HG03439 (cell line): ENCODE data around the gene MAPK8IP3.
"Not testable (repeated sequence)": the region's sequence is repeated elsewhere in the genome, so short reads cannot be mapped to it uniquely, and the experiment has no call there.

Experiments used
- ATAC-seq: cut with Tn5 transposase; IDR thresholded peaks from one replicate; pipeline ENCODE4 v1.9.1; 2021; ENCODE audit warnings: mild to moderate bottlenecking, moderate library complexity; ENCODE audit not compliant: unreplicated experiment

The MAPK8IP3 gene

DNA sequence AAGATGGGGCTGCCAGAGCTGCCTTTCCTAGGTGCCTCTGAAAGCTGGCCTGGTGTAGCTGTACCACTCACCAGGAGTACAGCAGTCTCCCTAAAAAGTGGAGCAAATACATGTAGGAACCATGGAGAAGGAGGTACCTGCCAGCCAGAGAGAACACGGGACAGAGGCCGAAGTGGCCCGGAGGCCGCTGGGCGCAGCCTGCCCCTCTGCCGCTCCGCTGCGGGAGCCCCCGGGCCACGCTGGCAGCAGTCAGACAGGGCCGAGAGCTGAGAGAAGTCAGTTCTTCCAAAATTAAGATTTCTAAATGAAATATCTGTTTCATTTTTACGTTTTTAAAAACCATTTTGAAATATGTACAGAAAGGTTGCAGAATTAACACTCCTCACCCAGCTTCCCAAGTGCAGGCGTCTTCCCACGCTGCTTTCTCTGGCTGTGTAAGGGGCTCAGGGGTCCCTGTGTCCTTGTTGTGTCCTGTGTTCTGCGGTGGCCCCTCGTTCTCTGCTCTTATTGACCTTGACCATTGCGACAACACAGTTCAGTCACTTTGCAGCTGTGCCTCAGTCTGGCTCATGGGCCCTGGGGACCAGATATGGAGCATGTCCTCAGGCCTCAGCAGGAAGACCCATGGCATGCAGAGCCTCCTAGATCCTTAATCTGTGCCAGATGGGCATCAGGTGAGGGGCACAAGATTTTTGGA, 5.0 kb downstream of the MAPK8IP3 start:
- ATAC-seq: no peak

DNA sequence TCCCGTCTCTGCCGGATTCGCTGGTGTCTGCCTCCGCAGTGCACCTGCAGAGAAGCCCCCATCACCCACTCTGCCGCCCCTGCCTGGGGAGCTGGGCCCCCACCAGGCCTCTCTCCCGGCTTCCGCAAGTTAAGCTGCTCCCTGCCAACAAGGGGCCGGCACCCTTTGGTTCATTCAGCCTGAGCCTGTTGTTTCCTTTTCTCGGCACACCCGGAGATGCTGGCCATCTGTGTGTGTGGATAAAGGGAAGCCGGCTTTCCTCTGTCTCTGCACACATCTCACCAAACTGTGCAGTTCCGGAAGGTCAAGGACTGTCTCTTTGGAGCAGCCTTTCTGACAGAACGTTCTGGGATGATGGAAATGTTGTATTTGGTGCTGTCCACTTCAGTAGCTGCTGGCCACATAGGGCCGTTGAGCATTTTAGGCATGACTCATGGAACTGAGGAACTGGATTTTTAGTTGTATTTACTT, 6.8 kb downstream of the MAPK8IP3 start:
- no peak for ATAC-seq

DNA sequence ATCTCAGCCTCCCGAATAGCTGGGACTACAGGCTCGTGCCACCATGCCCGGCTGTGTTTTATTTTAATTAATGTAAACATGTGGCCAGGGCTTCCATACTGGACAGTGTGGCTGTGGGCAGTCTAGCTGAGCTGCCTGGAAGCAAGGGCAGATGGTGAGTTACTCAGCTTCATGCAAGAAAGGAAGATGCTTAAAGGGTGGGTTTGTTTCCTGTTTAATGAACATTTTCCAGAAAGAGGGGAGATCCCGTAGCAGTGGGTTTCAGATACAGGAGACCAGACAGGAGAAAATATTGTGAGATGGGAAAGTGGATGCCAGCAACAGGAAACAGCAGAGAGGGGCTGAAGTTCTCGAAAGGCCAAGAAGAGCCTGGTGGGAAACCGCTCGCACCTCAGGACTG, 7.3 kb downstream of the MAPK8IP3 start:
- ATAC-seq: no peak

DNA sequence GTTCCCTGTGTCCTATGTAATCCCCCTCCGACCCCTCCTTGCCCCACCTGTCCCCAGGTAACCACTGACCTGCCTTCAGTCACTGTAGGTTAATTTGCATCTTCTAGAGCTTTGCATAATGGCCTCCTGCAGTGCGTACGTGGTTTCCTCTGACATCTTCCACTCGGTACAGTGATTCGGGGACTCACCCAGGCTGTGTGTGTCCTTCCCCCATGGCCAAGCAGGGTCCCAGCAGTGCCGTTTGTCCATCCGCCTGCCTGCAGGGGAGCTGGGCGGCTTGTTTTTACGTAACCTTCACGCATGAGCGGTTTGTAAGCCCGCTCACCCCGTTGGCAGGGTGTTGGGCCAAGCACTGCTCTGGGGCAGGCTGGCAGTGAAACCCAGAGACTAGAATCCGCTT, 7.9 kb downstream of the MAPK8IP3 start:
- ATAC-seq: no peak

DNA sequence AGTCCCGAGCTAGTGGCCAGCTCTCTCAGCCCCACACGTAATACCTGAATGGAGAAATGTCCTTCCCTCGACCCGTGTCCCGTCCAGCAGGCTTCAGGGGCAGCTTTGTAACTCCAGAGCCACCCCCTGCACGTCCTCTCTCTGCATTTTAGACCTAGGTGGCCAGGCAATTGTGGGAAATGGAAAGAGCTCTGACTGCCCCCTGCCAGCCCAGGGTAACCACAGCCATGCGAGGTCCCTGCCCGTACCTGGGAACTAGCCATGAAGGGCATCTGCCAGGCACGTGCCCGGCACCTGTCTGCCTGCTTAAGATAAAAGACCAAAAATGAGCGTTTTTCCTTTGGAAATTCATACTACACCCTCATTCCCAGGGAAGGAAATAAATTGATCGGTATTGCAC, 9.2 kb downstream of the MAPK8IP3 start:
- ATAC-seq: no peak

DNA sequence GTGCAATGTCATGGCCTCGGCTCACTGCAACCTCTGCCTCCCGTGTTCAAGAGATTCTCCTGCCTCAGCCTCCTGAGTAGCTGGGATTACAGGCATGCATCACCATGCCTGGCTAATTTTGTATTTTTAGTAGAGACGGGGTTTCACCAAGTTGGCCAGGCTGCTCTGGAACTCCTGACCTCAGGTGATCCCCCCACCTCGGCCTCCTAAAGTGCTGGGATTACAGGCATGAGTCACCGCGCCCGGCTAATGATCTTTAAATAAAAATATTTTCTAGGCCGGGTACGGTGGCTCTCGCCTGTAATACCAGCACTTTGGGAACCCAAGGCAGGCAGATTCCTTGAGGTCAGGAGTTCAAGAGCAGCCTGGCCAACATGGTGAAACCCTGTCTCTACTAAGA, 12.2 kb downstream of the MAPK8IP3 start:
- ATAC-seq: not testable (repeated sequence)

DNA sequence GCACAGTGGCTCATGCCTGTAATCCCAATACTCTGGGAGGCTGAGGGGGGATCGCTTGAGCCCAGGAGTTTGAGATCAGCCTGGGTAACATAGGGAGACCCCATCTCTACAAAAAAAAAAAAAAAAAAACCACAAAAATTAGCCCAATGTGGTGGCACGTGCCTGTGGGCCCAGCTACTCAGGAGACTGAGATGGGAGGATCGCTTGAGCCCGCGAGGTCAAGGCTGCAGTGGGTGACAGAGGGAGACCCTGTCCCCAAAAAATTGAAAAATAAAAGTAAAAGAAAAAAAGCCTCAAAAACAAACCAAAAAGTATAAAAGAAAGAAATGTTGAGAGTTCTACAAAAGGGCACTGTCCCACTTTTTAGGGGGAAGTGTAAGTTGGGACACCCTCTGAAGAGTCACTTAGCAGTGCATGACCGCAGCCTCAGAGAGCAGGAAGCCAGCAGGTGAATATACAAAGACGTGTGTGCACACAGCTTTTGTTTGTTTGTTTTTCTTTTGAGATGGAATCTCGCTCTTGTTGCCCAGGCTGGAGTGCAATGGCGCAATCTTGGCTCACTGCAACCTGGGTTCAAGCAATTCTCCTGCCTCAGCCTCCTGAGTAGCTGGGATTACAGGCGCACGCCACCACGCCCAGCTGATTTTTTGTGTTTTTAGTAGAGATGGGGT, 13.7 kb downstream of the MAPK8IP3 start:
- ATAC-seq: not testable (repeated sequence)

DNA sequence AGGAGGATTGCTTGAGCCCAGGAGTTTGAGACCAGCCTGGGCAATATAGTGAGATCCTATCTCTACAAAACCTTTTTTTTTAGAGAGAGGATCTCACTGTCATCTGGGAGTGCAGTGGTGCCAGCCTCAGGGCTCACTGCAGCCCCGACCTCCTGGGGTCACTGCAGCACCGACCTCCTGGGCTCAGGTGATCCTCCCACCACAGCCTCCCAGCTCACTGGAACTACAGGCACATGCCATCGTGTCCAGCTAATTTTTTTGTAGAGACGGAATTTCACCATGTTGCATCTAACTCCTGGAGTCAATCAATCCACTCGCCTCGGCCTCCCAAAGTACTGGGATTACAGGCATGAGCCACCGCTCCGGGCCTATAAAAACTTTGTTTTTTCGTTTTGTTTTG, 15.4 kb downstream of the MAPK8IP3 start:
- no peak for ATAC-seq

DNA sequence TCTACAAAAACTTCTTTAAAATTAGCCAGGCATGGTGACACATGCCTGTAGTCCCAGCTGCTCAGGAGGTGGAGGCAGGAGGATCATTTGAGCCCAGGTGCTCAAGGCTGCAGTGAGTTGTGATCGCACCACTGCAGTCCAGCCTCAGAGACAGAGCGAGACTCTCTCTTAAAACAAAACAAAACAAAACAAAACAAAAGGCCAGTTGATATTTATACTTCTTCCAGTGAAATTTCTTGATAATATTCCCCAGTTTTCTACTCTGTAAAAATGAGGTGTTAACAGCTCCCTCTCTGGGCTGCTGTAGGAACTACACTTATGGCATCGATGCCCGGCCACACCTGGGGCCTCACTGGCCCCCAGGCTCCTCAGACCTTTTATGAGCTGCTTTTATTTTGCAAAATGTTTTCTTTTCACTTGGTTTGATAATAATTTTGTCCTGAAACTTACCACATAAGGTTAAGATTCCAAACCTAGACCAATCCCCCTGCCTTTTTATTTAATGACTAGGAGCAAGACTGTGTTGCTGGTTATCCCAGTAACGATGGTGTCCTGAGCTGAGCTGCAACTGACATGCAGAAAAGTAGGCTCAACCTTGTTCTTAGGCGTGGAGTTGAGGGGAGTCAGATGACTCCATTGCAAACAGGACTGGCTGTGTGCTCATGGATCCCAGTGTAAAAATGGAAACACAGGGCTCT, 17.6 kb downstream of the MAPK8IP3 start:
- no peak for ATAC-seq

DNA sequence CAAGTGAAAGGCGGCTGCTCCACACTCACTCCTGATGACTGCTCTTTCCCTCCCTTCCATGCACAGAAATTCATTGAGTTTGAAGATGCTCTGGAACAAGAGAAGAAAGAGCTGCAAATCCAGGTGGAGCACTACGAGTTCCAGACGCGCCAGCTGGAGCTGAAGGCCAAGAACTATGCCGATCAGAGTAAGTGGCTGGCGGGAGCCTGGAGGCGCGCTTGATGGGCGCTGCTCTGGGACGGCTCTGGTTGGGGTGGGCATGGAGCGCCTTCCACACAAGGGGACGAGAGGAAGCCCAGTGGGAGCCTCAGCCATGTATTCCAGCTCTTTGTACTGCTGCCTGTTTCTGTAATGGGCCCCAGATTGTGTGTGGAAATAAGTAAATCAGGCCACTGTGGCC, 18.5 kb downstream of the MAPK8IP3 start:
- no peak for ATAC-seq

DNA sequence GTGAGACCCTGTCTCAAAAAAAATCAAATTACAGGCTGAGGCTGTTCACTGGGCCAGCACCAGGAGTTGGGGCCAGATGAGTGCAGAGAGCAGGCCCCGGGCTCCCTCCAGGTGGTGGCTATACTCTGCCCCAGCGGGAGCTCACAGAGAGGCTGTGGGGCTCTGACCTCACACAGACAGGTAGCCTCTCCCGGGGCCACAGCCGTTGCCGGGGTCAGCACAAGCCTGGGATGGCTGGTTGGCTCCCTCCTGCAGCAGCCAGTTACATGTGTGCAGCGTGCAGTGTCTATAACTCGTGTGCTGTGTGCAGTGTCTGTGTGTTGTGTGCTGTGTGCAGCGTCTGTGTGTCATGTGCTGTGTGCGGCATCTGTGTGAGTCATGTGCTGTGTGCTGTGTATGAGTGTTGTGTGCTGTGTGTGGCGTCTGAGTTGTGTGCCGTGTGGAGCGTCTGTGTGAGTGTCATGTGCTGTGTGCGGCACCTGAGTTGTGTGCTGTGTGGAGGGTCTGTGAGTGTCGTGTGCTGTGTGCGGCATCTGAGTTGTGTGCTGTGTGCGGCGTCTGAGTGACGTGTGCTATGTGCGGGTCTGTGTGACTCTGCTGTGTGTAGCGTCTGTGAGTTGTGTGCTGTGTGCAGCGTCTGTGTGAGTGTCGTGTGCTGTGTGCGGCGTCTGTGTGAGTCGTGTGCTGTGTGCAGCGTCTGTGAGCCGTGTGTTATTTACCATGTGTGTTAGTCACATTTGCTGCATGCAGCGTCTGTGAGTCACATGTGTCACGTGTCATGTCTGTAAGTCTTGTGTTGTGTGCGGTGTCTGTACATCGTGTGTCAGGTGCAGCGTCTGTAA, 20.9 kb downstream of the MAPK8IP3 start:
- no peak for ATAC-seq

DNA sequence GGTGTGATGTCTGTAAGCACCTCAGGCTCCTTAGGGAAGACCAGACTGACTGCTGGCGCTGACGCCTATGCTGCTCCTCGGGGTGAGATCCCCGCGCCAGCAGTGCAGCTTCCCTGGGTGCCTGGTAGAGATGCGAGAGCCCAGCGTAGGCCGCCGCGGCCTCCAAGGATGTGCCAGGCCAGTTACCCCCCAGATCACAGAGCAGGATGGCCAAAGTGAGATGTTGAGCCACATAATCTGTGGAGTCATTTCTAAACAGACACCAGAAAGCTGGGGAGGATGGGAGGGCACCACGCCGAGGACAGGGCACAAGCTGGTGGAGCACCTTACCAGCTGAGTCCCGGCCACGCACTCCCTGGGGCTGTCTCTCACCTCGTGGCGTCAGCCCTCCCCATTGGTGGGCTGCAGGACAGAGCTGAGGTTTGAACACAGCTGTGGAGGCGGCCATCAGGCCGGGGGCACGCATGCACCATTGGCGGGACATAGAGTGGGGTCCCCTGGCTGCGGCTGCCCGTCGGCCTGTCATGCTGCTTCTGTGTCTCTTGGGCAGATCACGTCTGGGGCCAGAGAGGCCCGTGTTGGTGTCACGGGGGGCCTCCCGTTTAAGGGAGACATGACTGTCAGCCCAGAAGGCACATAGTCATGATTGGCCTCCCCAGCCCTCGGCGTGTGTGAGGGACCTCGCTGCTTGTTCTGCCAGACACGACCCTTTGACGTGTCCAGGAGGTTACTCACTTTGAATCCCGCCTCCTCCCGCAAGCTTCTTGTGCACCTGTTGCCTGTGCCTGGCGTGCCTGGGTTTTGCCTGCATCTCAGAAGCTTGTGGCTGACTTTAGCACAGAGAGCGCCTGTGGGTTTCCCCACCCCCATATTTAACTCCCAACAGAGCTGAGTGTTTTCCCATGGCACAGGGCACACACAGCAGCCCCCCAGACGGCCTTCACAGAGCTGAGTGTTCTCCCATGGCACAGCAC, 21.9 kb downstream of the MAPK8IP3 start:
- ATAC-seq: no peak

DNA sequence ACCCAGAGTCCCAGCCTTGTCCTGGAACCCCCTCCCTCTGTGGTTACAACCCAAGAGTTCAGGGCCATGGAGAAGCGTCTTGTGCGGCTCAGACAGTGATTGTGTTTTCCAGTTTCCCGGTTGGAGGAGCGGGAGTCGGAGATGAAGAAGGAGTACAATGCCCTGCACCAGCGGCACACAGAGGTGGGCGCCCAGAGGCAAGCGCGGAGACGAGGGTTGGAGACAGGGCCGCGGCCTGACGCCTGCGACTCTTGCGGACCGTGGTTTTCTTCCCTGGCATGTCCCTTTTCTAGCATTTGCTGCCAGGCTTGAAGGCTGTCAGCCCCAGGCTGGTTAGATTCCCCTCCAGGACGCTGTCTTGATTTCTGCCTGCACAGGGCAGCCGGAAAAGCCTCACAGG, 23.0 kb downstream of the MAPK8IP3 start:
- no peak for ATAC-seq

DNA sequence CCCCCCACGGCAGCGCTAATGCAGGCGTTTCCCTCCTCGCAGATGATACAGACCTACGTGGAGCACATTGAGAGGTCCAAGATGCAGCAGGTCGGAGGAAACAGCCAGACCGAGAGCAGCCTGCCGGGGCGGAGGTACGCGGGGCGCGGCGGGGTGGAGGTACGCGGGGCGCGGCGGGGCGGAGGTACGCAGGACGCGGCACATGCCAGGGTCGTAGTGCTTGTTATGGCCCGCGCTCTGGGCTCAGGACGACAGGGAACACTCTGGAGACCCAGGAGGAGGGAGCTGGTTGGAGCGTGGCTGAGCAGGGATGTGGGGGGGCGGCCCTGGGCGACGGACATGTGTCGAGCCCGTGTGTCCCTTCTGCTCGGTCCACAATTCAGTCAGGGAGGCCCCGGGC, 23.4 kb downstream of the MAPK8IP3 start:
- ATAC-seq: no peak

DNA sequence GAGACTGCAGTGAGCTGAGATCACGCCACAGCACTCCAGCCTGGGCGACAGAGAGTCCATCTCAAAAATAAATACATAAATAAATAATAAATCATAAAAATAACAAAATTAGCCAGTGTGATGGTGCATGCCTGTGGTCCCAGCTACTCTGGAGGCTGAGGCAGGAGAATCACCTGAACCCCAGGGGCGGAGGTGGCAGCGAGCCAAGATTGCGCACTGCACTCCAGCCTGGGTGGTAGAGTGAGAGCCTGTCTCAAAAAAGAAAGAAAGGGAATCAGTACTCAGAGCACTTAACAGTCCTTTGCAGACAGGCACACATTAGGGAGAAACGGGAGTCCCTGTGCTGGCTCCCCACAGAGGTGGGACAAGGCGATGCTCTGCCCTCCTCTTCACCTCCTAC, 25.1 kb downstream of the MAPK8IP3 start:
- no peak for ATAC-seq

DNA sequence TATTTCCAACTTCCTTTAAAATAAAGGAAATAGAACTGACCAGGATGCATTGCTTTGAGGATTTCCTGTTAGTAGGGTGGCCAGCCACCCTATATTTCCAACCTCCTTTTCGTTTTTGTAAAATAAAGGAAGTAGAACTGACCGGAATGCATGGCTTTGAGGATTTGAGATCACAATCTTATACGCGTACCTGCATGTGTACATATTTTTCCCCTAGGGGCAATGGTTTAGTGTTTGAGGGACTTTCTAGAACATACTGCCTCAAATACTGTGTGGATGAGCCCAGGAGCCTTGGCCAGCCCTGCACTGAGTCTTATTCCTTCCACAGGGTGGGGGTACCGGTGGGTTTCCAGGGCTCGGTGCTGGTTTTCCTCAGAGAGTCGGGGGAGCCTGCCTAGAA, 25.6 kb downstream of the MAPK8IP3 start:
- no peak for ATAC-seq

DNA sequence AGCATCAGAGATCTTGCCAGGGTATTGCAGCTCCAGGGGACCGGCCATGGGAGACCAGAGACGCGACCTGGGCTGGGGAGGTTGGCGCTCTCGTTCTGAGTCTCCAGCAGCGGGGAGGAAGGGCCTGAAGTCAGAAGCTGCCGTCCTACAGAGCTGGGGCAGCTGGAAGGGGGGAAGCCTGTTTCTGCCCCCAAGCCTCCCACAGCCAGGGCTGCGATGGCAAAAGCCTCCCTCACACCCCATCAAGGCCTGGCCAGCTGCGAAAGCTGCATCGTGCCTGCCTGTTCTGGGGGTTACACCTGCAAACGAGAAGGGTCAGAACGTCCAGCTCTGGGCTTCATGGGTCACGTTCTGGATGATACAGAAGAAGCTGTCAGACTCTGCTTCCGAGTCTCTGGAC, 26.1 kb downstream of the MAPK8IP3 start:
- ATAC-seq: no peak

DNA sequence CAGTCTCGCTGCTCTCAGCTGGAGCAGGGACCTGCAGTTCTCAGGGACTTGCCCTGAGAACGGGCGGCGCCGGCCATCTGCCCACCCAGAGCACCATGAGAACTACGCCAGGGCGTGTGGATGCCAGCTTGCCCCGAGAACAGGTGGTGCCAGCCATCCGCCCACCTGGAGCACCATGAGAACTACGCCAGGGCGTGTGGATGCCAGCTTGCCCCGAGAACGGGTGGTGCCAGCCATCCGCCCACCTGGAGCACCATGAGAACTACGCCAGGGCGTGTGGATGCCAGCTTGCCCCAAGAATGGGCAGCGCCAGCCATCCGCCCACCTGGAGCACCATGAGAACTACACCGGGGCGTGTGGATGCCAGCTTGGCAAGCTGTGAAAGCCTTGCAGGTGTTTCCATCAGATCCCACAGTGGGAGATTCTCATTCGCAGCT, 26.6 kb downstream of the MAPK8IP3 start:
- ATAC-seq: not testable (repeated sequence)

DNA sequence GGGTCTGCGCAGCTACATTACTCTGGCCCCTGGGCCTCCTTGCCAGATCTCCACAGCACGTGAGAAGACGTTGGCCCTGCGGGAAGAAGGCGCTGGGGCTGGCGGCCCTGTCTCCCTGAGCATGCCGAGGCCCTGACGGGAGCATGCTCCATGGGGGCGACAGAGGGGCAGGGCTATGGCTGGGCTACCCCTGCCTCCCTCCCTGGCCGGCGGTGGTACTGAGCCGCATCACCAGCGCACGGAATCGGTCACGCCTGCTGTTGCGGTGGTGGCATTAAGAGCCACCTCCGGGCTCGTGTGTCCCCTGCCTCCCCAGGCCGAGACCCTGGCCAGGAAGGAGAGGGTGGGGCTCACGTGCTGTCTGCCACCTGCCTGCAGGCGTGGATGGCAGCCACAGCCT, 28.1 kb downstream of the MAPK8IP3 start:
- ATAC-seq: no peak

DNA sequence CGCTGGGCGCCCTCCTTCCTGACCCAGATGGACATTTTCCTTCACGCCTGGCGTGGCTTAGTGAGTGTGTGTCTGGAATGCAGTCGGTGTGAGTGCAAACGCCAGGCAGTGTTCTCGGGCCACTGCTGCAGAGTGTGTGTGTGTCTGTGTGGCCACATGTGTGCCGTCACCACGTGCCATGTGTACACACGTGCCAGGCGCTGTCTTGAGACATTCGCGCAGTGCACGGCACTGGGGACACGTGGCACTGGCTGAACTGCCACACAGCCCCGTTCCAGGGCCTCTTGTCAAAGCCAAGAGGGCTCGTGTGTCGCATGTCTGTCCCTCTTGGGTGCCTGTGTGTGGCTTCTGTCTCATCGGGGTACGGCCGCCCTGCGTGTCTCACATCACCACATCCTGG, 28.8 kb downstream of the MAPK8IP3 start:
- no peak for ATAC-seq
